GM21723 (cell line): Measurements from ENCODE around the gene THOP1.
"Not testable (repeated sequence)": the region's sequence is repeated elsewhere in the genome, so short reads cannot be mapped to it uniquely, and the experiment has no call there.

ENCODE experiments used
- ATAC-seq: cut with Tn5 transposase; IDR thresholded peaks from one replicate; pipeline ENCODE4 v1.9.1; 2021; ENCODE audit warnings: mild to moderate bottlenecking, moderate library complexity; ENCODE audit not compliant: unreplicated experiment

The THOP1 gene

DNA sequence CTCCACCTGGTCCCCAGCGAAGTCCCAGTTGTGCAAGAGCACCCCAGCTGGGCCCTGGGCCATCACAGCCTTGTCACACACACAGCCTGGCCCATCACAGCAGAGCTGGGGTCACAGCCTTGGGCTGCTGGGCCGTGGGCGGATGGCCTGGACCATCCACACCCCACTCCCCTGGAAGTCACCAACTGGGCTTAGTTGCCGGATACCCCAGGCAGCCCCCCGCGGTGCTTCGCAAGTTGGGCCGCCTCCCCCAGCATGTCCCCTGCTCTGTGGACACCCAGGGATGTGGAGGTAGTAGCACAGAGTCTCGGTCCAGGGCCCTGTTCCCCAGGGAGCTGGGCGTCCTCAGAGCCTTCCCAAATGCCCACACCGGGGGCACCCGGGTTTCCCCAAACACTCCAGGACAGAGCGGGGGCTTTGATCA lies 29.9 kb downstream of the THOP1 start:
- no peak for ATAC-seq

DNA sequence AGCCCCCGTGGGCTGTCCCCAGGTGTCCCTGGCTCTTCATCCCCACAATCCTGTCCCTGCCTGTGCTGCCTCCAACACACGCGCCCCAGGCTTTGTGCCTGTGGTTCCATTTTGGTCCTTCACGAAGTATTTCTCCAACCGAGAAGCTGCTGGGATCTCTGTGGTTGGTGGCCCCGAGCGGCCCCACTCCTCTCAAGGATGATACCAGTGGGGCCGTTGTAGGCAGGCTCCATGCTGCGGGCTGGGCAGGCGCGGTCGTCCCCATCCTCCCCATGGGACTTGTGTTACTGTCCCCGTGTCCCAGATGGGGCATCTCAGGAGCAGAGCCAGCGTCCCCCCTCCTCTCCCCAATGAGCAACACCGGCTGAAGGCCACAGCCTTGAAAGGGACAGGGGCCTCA lies 30.6 kb downstream of the THOP1 start:
- no peak for ATAC-seq

DNA sequence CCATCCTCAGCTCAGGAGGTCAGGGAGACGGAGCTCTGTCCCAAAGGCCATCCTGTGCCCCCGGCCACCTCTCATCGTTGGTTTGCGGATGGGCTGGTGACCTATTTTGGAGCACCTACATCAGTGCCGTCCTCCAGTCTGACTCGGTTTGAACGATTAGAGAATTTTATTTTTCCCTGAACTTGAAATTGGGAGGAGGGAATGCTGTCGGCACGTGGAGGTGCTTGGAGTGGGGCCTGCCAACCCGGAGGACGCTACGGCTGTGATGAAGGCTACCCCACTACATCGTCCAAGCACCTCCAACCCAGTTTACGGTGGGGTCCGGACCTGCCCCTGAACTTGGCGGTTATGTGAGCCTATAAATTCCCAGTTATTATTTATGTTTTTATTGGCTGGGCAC lies 31.3 kb downstream of the THOP1 start:
- ATAC-seq = no peak

DNA sequence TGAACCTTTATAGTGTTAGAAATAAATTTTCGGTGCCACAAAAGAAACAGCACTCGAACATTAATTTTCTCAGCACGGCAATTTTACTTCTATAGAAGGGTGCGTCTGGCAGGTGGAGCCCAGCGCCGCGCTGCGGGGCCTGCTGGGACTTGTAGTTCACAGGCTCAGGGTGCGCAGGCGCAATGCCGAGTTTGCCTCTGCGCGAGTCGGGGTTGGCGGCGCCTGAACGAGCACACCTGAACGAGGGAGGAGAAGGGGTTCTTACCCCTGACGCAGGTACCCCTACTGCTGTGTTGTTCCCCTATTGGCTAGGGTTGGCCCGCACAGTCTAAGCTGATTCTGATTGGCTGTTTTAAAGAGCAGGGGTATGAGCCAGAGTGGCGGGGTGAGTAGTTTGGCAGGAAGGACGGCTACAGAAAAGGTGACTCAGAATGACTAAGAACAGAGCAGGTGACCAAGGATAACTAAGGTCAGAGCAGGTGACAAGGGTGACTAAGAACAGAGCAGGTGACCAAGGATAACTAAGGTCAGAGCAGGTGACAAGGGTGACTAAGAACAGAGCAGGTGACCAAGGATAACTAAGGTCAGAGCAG lies 32.0 kb downstream of the THOP1 start:
- not testable (repeated sequence) for ATAC-seq

- peak; percentile 86 for ATAC-seq
Observed at GRCh38 chr19:2819540-2820111, 34.3 kb downstream of the THOP1 start, which contains the start of gene ZNF554. Gene ZNF554 (plus strand): TSS chr19:2819868. CDS start chr19:2820072, 204 bp downstream.

- peak; percentile 30 for ATAC-seq
Observed at GRCh38 chr19:2820112-2820702, 34.9 kb downstream of the THOP1 start.

- ATAC-seq = no peak
Observed at GRCh38 chr19:2822846-2823245, 37.5 kb downstream of the THOP1 start.

- no peak for ATAC-seq
Observed at GRCh38 chr19:2823646-2824045, 38.3 kb downstream of the THOP1 start.

DNA sequence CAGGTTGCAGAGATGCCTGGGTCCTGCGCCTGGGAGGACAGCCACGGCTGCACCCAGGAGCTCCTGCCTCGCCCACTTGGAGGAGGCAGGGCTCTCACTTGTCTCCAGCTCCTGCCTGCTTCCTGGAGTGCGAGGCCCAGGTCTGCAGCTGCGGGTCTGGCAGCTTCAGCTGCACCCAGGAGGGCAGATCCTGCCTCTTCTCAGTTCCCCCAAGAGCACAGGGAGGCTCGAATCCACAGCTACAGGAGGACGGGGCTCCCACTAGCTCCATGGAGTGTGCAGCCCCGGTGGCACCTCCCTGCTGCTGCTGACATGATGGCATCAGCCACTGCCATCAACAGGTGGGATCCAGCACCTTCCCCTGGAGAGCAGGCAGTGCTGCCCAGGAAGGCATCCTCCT lies 38.8 kb downstream of the THOP1 start:
- ATAC-seq = no peak

DNA sequence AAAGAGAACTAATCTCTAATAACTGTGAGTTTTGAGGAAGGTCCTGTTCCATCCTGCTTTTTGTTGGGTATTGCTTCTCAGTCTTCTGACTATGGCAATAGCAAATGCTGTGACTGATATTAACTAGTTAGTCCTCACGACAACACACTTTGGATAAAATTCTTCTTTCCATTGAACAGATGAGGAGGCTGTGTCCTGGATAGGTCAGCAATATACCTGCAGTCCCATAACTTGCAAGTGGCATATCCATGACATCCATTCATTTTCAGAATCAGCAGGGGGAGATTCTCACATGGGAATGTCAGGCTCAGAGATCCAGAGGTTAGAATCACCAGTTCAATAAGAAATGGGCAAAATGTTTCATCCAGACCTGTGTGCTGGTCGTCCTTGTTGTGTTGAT lies 41.7 kb downstream of the THOP1 start:
- ATAC-seq = no peak

- ATAC-seq = no peak
Observed at GRCh38 chr19:2827840-2828489, 42.7 kb downstream of the THOP1 start.

DNA sequence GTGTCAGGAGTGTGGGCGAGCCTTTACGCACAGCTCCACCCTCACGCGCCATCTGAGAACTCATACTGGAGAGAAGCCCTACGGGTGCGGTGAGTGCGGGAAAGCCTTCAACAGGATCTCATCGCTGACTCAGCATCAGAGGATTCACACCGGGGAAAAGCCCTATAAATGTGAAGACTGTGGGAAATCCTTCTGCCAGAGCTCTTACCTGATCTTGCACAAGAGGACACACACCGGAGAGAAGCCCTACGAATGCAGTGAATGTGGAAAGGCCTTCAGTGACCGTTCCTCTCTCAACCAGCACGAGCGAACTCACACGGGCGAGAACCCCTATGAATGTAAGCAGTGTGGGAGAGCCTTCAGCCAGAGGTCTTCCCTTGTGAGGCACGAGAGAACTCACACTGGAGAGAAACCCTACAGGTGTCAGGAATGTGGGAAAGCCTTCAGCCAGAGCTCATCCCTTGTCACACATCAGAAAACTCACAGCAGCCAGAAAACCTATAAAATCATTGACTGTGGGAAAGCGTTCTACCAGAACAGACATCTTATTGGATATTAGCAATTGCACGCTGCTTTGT lies 49.1 kb downstream of the THOP1 start:
- no peak for ATAC-seq

GRCh38 chr19:2837430-2837829 lies 52.1 kb downstream of the THOP1 start:
- ATAC-seq = no peak

GRCh38 chr19:2840794-2841791 lies 55.8 kb downstream of the THOP1 start, which contains the start of gene ZNF555:
Gene ZNF555 (plus strand): TSS chr19:2841475. CDS start chr19:2841573, 98 bp downstream.
- peak; percentile 92 for ATAC-seq

DNA sequence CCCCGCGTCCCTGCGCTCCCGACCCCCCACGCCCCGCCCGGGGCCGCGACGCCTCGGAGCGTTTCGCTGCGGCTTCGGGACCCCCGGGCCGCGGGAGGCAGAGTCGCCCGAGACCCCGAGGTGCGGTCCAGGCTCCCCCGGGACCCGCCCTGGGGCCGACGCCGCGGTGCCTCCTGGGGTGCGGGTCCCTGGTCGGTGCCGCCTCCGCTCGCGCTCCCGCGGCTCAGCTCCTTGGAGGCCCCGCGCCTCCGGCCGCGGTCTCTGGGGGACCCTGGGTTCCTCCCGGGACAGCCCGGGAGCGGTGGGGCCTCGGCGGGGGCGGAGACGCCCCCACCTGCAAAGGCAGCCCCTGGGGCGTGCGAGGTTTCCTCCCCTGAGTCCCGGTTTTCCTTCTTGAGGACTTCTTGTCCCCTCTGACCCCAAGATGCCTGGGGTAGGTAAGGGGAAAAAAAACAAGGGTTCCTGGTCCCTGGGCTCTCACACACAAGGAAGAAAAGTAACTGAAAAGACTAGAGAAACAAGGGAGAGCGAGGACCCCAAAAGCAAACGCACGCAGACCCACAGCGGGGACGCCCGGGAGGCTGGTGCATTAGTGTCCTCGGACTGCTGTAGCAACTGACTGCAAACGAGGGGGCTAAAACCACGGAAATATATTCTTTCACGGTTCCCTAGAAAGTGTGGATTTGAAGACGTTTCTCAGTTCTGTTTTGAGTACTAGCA lies 56.7 kb downstream of the THOP1 start:
- no peak for ATAC-seq

GRCh38 chr19:2845107-2845506 lies 59.8 kb downstream of the THOP1 start:
- no peak for ATAC-seq

DNA sequence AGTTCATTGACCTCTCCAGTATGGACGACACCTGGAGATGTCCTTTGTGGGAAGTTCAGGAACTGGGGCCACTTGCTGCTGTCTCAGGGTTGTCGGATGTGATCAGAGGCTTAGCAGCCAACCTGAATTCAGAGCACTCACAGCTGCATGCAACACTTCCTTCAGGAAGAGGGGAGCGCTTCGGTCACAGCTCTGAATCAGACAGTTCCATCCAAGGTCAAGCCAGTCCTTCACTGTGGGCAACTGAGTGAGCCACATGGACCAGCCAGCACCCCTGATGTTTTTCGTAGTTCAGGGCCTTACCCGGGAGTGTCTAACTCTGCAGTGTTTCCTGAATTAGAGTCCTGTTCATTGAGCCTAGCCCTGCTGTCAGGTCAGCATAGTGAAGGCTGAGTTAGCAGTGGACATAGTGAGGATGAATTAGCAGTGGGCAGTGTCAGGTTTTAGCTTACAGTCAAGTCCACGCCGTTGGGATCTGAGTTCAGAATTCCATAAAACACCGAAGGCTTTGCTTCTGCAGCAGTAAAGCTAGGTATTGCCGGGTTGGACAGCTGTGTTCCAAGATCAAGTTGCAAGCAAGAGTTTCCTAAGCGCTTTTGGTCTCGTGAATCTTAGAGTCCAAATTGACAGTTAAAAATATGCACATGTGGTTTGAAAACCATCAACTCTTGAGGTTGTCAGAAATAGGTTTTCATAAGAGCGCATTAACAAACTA lies 61.0 kb downstream of the THOP1 start:
- ATAC-seq = no peak

DNA sequence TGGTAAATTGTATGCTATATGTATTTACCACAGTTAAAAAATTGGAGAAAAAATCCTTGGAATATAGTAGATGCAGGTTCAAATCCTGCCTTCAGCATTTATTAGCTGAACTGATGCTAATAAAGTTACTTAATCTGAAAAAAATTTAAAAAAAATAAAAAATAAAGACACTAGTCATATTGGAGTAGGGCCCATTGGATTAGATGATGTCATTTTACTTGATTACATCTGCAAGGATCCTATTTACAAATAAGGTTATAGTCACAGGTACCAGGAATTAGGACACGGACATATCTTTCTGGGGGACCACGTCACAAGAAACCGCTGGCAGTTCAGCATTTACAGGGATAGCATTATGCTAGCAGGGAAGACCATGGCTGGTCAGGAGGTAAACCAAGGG lies 62.2 kb downstream of the THOP1 start:
- ATAC-seq = no peak

DNA sequence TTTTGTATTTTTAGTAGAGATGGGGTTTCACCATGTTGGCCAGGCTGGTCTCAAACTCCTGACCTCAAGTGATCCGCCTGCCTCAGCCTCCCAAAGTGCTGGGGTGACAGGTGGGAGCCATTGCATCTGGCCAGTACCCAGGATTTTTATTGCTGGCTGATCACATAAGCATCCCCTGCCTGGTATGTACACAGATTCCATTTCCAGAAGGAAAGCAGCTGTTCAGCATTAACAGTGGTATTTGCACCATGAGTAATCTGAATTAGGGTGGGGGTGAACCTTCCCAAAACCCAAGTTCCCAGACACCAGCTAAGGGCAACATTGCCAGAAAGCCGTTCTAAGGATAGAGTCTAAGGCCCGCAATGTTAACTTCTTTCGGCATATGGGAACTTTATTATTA lies 63.3 kb downstream of the THOP1 start:
- ATAC-seq = no peak
